ENCODE results near the gene RNF19B. TPM values are rescaled to one million over a fixed set of nuclear protein-coding genes. Genes with fewer than 3 reads are reported as not detected.

The RNF19B gene
- total and polyA plus RNA-seq, 10 of the 15 experiments (the other 5 are each of a cell fraction or from before 2014, with no cell fraction given), result 2.8 to 32.6 (median 16.6) TPM

GRCh38 chr1:32984455-32985171 lies 20.0 kb upstream of the RNF19B start:
- DNase-seq (ENCODE audit: low read depth, low spot score) (peak; percentile 48), ATAC-seq (peak; percentile 21), FAIRE-seq (no peak)
- Histone ChIP-seq H2AFZ (ENCODE audit: control insufficient read depth, low read depth, low read length) (no peak overlapping the region; the same call in 1 of the 2 replicates), H3K36me3 (ENCODE audit: control insufficient read depth in 2 of 2, insufficient read depth in 2 of 2, low read length in 1 of 2) (no peaks in the 10 kb centered on the region), H3K9me3 (replicated peaks; ENCODE audit: control insufficient read depth, insufficient read depth, low read length) (no peaks in the 10 kb centered on the region), H3K4me1 (ENCODE audit: control insufficient read depth, insufficient read depth, low read length) (peaks cover 63% of the 10 kb centered on the region), H3K4me2 (ENCODE audit: control insufficient read depth, insufficient read depth) (0 out of 2 replicates have a peak overlapping the region, but pooled peaks have one; percentile 7), H3K4me3 (no peak overlapping the region), H4K20me1 (ENCODE audit: control insufficient read depth, insufficient read depth) (no peaks in the 10 kb centered on the region), H3K27ac (ENCODE audit: control insufficient read depth, insufficient read depth) (peak overlapping the region; percentile 47), H3K9ac (ENCODE audit: control insufficient read depth, insufficient read depth, low read length) (peak overlapping the region; percentile 13; the same call in 1 of the 2 replicates), H3K79me2 (ENCODE audit: control insufficient read depth, insufficient read depth, low read length) (no peaks in the 10 kb centered on the region), H3K27me3 (replicated peaks in 1 of 2; ENCODE audit: control insufficient read depth in 2 of 2, insufficient read depth in 2 of 2, low read length in 1 of 2) (no peaks in the 10 kb centered on the region)
- BruUV-seq (replicated peaks), result no TSS peak
- RAD21 ChIA-PET (ENCODE audit: unreplicated experiment), result interaction anchor here (0.6 to 2.3 kb wide), 7 partner anchors 8 to 232 kb away, joined by 3 to 20 read pairs (median 3); partner anchors contain the start of gene RNF19B
- POLR2A ChIA-PET, result interaction anchor here (1.6 to 2.1 kb wide), 5 partner anchors 8 to 20 kb away, joined by 5 to 10 read pairs (median 7); partner anchors contain the start of gene RNF19B
- peak; percentile 53; the same call in 1 of the 2 replicates for TF ChIP-seq SPI1 (IDR thresholded peaks at IDR 0.05; ENCODE audit: borderline replicate concordance, insufficient read depth, low read depth, low read length)
- peak; percentile 60; the same call in 1 of the 2 replicates for TF ChIP-seq IKZF1 (conservative IDR thresholded peaks at IDR 0.05)
- 0 out of 2 replicates have a peak, but pooled peaks have one; percentile 24 for TF ChIP-seq DPF2 (IDR thresholded peaks at IDR 0.05)
- TF ChIP-seq MTA2 (IDR thresholded peaks at IDR 0.05; ENCODE audit: low read depth), result no peak
- TF ChIP-seq JUNB (IDR thresholded peaks at IDR 0.05), result no peak
- peak in 1 of 2 experiments; percentile 30; a peak in 2 of 4 replicates for TF ChIP-seq IKZF2 (IDR thresholded peaks at IDR 0.05)
- no peak for TF ChIP-seq BCL11A (IDR thresholded peaks at IDR 0.05; ENCODE audit: low read depth, low read length)
- TF ChIP-seq GABPA (IDR thresholded peaks at IDR 0.05; ENCODE audit: low read depth), result no peak
- TF ChIP-seq KLF5 (IDR thresholded peaks at IDR 0.05; ENCODE audit: partially characterized antibody), result no peak
- TF ChIP-seq MEF2B (IDR thresholded peaks at IDR 0.05; ENCODE audit: partially characterized antibody, poor library complexity, severe bottlenecking), result no peak
- no peak for TF ChIP-seq BCL3 (IDR thresholded peaks at IDR 0.05; ENCODE audit: borderline replicate concordance, insufficient read depth, low read depth, low read length, poor library complexity, severe bottlenecking)
- TF ChIP-seq BMI1 (IDR thresholded peaks at IDR 0.05; ENCODE audit: borderline replicate concordance), result peak; percentile 76
- TF ChIP-seq HDGF (IDR thresholded peaks at IDR 0.05), result no peak
- no peak for TF ChIP-seq JUND (IDR thresholded peaks at IDR 0.05; ENCODE audit: low read depth, low read length)
- TF ChIP-seq TCF12 (IDR thresholded peaks at IDR 0.05; ENCODE audit: low read depth, low read length), result peak; percentile 34; the same call in 1 of the 2 replicates
- peak; percentile 17 for TF ChIP-seq PBX3 (IDR thresholded peaks at IDR 0.05; ENCODE audit: insufficient replicate concordance, low read depth, low read length)
- peak; percentile 50 for TF ChIP-seq RUNX3 (IDR thresholded peaks at IDR 0.05; ENCODE audit: low read length)
- CTCF ChIA-PET, result interaction anchor here (0.9 to 2.1 kb wide), 5 partner anchors 8 to 71 kb away, joined by 3 to 6 read pairs (median 5); no protein-coding TSS in a partner anchor
- intact Hi-C loops (cut with micrococcal nuclease; ENCODE audit: unreplicated experiment) (no loop called here), in situ Hi-C loops (cut with MboI) (no loop called here)
- WGBS (ENCODE audit: insufficient coverage, insufficient replicate concordance, low lambda C conversion rate, missing lambda C conversion rate), result 50% methylated on average over 1 of the region's 1 CpG
- SMC1A ChIA-PET (ENCODE audit: uncharacterized antibody, unreplicated experiment), result interaction anchor here (0.8 to 2.7 kb wide), 8 partner anchors 8 to 26 kb away, joined by 3 to 15 read pairs (median 4); no protein-coding TSS in a partner anchor
